Posterior cingulate gyrus (tissue), 11 donors: ENCODE data around the gene SPC24.
"Not testable (repeated sequence)": the region's sequence is repeated elsewhere in the genome, so short reads cannot be mapped to it uniquely, and the experiment has no call there.

ENCODE experiments used
- DNase-seq, 10 donors: peaks; one replicate each; pipeline versions ENCODE4 v3.0.0 to v3.0.0-alpha.2; 2020 to 2021; ENCODE audit warnings: mixed read lengths in 3 of 10
- intact Hi-C: fragments of 100-400 bp; cut with DNase I; formaldehyde crosslinking; loops from one replicate; pipeline ENCODE4 v1.15.1; 2023

Gene SPC24

GRCh38 chr19:11192957-11193939 lies 37.7 kb upstream of the SPC24 start:
- intact Hi-C loops = no loop called here
- peak in 1 of 10 donors; percentile 84 for DNase-seq

DNA sequence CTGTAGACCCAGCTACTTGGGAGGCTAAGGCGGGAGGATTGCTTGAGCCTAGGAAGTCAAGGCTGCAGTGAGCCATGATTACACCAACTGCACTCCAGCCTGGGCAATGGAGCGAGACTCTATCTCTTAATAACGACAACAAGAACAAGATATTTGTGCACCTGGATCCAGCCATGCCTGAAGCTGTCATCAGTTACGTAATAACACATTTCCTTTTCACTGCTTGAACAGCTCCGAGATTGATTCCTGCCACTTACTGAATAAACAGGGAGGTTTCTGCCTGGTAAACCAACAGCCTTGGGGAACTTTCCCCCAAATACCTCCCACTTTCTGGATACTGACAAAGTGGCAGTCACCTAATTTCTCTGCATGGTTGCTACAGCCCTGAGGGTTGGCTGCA lies 36.4 kb upstream of the SPC24 start:
- no peak for DNase-seq
- intact Hi-C loops = no loop called here

DNA sequence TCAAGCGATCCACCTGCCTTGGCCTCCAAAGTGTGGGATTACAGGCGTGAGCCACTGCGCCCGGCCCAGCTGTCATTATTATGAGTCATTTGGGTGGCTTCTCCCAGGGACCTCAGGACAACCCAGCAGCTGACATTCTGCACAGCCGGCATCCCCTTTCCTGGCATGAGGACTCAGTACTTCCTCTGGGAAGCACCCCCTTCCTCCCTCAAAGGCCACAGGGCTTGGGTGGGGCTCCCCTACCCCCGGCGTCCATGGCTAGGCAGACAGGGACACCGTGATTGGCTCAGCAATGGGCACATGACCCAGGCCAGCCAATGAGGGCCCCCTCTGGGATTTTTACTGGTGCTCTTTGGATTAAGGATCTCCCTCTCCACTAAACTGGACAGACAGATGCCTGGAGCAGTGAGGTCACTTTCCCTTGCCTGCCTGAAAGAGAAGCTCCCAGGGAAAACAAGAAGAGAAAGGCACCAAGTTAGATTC lies 35.7 kb upstream of the SPC24 start:
- intact Hi-C loops = no loop called here
- DNase-seq = no peak

- intact Hi-C loops = no loop called here
Observed at GRCh38 chr19:11190501-11190900, 34.9 kb upstream of the SPC24 start.

DNA sequence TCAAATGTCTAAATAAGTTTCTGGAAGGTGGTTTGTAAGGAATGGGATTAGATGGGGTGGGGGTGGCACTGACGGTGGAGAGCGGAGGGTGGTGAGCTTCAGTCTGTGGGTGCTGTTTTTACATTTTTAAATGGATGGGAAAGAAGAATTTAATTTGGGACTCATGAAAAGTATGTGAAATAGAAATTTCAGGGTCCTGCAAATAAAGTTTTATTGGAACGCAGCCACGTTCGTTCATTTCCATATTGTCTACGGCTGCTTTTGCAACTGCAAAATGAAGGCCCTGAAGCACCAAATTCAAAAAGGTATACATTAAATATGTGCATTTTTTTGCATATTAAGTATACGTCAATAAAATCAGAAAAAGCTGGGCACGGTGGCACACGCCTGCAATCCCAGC lies 31.9 kb upstream of the SPC24 start:
- intact Hi-C loops = no loop called here

More at GRCh38 chr19:11190501-11190900, 34.9 kb upstream of the SPC24 start:
- DNase-seq = no peak

GRCh38 chr19:11182994-11183393 lies 27.4 kb upstream of the SPC24 start:
- intact Hi-C loops = no loop called here
- no peak for DNase-seq

More for the DNA sequence above, 31.9 kb upstream of the SPC24 start:
- DNase-seq = no peak

- DNase-seq = no peak
- intact Hi-C loops = no loop called here
Observed at GRCh38 chr19:11181488-11181887, 25.9 kb upstream of the SPC24 start.

GRCh38 chr19:11180975-11181374 lies 25.4 kb upstream of the SPC24 start:
- DNase-seq, intact Hi-C loops: not testable (repeated sequence)

GRCh38 chr19:11180346-11180745 lies 24.8 kb upstream of the SPC24 start:
- DNase-seq = no peak
- intact Hi-C loops = no loop called here

- DNase-seq = no peak
- intact Hi-C loops = no loop called here
Observed at GRCh38 chr19:11179716-11180297, 24.2 kb upstream of the SPC24 start.

- DNase-seq = not testable (repeated sequence)
Observed at GRCh38 chr19:11179145-11179465, 23.5 kb upstream of the SPC24 start.

GRCh38 chr19:11177592-11177991 lies 22.0 kb upstream of the SPC24 start:
- intact Hi-C loops = no loop called here
- no peak for DNase-seq

More at GRCh38 chr19:11179145-11179465, 23.5 kb upstream of the SPC24 start:
- intact Hi-C loops = not testable (repeated sequence)

GRCh38 chr19:11176466-11177193 lies 21.0 kb upstream of the SPC24 start:
- DNase-seq = no peak
- intact Hi-C loops = no loop called here

GRCh38 chr19:11175920-11176319 lies 20.3 kb upstream of the SPC24 start:
- DNase-seq = no peak
- intact Hi-C loops = no loop called here

DNA sequence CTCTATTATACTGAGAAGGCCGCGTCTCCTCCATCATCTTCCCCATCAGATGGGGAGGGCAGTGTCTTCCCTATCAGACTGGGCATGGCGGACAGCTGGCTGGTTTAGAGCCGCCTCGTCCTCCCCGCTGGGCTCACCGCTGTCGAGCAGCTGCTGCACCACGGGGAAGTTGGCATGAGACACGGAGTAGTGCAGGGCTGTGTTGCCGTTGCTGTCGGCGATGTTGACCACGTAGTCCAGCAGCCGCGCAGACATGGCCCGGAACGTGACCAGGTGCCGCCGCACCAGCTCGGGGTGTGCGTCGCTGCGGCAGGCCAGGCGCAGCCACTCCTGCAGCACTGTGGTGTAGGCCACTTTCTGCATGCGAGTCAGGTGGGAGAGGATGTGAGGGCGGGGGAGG lies 18.8 kb upstream of the SPC24 start:
- intact Hi-C loops = no loop called here
- no peak for DNase-seq

GRCh38 chr19:11173516-11174155 lies 18.1 kb upstream of the SPC24 start:
- intact Hi-C loops = no loop called here
- DNase-seq = no peak

- no peak for DNase-seq
- intact Hi-C loops = no loop called here
Observed at GRCh38 chr19:11172576-11172975, 17.0 kb upstream of the SPC24 start.

- no peak for DNase-seq
- intact Hi-C loops = no loop called here
Observed at GRCh38 chr19:11171144-11171543, 15.6 kb upstream of the SPC24 start.

DNA sequence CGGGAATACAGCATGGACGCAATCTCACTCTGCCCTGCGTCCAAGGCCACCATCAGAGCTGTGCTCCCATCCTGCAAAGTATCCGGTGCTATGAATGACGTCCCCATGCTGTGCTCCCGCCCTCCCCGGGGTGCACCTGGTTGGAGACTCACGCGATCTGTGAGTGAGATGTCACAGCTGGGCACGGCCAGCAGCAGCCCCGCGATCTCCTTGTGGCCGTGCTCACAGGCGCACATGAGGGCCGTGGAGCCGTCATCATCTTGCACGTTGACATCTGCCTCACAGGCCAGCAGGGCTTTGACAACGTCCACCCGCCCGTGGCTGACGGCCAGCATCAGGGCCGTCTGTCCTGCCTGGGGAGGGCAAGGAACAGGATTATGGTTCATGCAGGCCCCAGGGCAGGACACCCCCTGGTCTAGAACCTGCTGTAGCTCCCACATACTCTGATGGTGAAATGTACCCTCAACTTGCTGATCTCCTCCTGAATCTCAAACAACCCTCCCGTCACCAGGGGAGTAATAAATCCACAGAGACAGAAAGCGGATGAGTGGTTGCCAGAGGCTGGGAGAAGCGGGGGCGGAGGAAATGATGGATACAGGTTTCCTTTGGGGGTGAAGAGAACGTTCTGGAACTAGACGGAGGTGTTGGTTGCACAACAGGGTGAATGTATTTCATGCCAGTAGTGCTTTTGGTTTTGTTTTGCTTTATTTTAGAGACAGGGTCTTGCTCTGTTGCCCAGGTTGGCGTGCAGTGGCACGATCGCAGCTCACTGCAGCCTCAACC lies 14.5 kb upstream of the SPC24 start:
- DNase-seq = no peak
- intact Hi-C loops = no loop called here

- intact Hi-C loops = no loop called here
- DNase-seq = no peak
Observed at GRCh38 chr19:11168568-11168967, 13.0 kb upstream of the SPC24 start.
